GM12874 (cell line): ENCODE data around the gene C13orf42.

Experiments used
- CTCF ChIP-seq: IDR thresholded peaks from 2 replicates; pipeline ENCODE4 v1.5.1; 2011; ENCODE audit warnings: low read depth, mild to moderate bottlenecking, control low read depth, low read length, moderate library complexity; ENCODE audit not compliant: insufficient read depth

Gene C13orf42

GRCh38 chr13:51101636-51102235 is 9.3 kb downstream of the C13orf42 start:
- no peak for TF ChIP-seq CTCF

- no peak for TF ChIP-seq CTCF
Measured at GRCh38 chr13:51097353-51098043, 13.6 kb downstream of the C13orf42 start.

- TF ChIP-seq CTCF: no peak
Measured at GRCh38 chr13:51096131-51096530, 14.9 kb downstream of the C13orf42 start.

- no peak for TF ChIP-seq CTCF
Measured at GRCh38 chr13:51093574-51093973, 17.5 kb downstream of the C13orf42 start.

GRCh38 chr13:51091839-51092238 is 19.2 kb downstream of the C13orf42 start:
- TF ChIP-seq CTCF: no peak

- no peak for TF ChIP-seq CTCF
Measured at GRCh38 chr13:51083706-51084105, 27.4 kb downstream of the C13orf42 start.

GRCh38 chr13:51071493-51071892 is 39.6 kb downstream of the C13orf42 start:
- TF ChIP-seq CTCF: no peak
